CD4-positive, alpha-beta T cell (primary cell): Measurements from ENCODE around the gene EPS15. TPM values are rescaled to one million over a fixed set of nuclear protein-coding genes. Genes with fewer than 3 reads are reported as not detected.

Experiments used
- ATAC-seq: fragments of 200-7000 bp; cut with Tn5 transposase; one replicate; pipeline ENCODE4 v1.10.0; 2022; ENCODE audit warnings: mild to moderate bottlenecking; ENCODE audit not compliant: poor library complexity
- CTCF ChIA-PET: fragments of 350-600 bp; sonication (Branson Sonifier 250); formaldehyde crosslinking; loops from one replicate; lab custom pipeline; 2021; ENCODE audit warnings: antibody characterized with exemption, inconsistent platforms; lab: Charles Lee
- POLR2A ChIA-PET: fragments of 350-600 bp; sonication (Branson Sonifier 250); formaldehyde crosslinking; loops from one replicate; lab custom pipeline; 2021; ENCODE audit warnings: antibody characterized with exemption, inconsistent platforms; lab: Charles Lee
- DNase-seq, 14 experiments: peaks; one replicate each; pipeline ENCODE4 v3.0.0-alpha.2; 2013 to 2020; ENCODE audit warnings: mixed read lengths in 2 of 14
- H3K27ac ChIP-seq, 2 donors: one replicate each; pipeline versions ENCODE4 v1.5.1 to v1.7.0; 2013; ENCODE audit warnings: low read length in 2 of 2, low read depth in 1 of 2, mild to moderate bottlenecking in 1 of 2
- H3K27me3 ChIP-seq, 2 experiments: 1 replicate in 1 of 2; 2 replicates in 1 of 2; pipeline versions ENCODE4 v1.6.1 to v1.7.0; 2013; ENCODE audit warnings: low read length in 2 of 2, control low read depth in 1 of 2, mild to moderate bottlenecking in 1 of 2, moderate library complexity in 1 of 2; ENCODE audit not compliant: insufficient read depth in 2 of 2, control insufficient read depth in 1 of 2
- H3K36me3 ChIP-seq: one replicate; pipeline ENCODE4 v1.6.1; 2013; ENCODE audit warnings: low read length, control low read depth; ENCODE audit not compliant: insufficient read depth
- H3K4me1 ChIP-seq: one replicate; pipeline ENCODE4 v1.6.1; 2013; ENCODE audit warnings: low read length, control low read depth; ENCODE audit not compliant: insufficient read depth
- H3K4me3 ChIP-seq: one replicate; pipeline ENCODE4 v1.5.1; 2013; ENCODE audit warnings: mild to moderate bottlenecking, low read length, moderate library complexity
- H3K9me3 ChIP-seq, 2 experiments: 1 replicate in 1 of 2; 2 replicates in 1 of 2; pipeline versions ENCODE4 v1.6.1 to v1.7.0; 2013; ENCODE audit warnings: low read length in 2 of 2, mild to moderate bottlenecking in 2 of 2, control low read depth in 1 of 2, moderate library complexity in 1 of 2; ENCODE audit not compliant: control insufficient read depth in 1 of 2, insufficient read depth in 1 of 2
- H3K27ac Mint-ChIP-seq: one replicate; pipeline ENCODE4 v1.8.0; 2020; ENCODE audit warnings: mixed read lengths
- H3K27me3 Mint-ChIP-seq: one replicate; pipeline ENCODE4 v1.8.0; 2021; ENCODE audit warnings: mixed read lengths
- H3K36me3 Mint-ChIP-seq: one replicate; pipeline ENCODE4 v1.8.0; 2021; ENCODE audit warnings: low read depth, mixed read lengths
- H3K4me1 Mint-ChIP-seq: one replicate; pipeline ENCODE4 v1.8.0; 2021; ENCODE audit warnings: low read depth, mixed read lengths
- H3K4me3 Mint-ChIP-seq: one replicate; pipeline ENCODE4 v1.8.0; 2020; ENCODE audit warnings: mild to moderate bottlenecking, mixed read lengths
- H3K9me3 Mint-ChIP-seq: one replicate; pipeline ENCODE4 v1.8.0; 2020; ENCODE audit warnings: mixed read lengths
- intact Hi-C, 2 experiments: fragments of 100-400 bp; cut with DNase I in 1 of 2; cut with micrococcal nuclease in 1 of 2; formaldehyde crosslinking; loops; one replicate each; pipeline versions ENCODE4 v1.15.1 to v1.9.0; 2023 to 2025; cut with DNase I, micrococcal nuclease
- total RNA-seq, 174 experiments: library from RNA in 2 of 174; stranded (reverse) in 2 of 174; gene quantifications; one replicate each; pipeline ENCODE4 v1.2.3 and lab custom pipeline; 2021 to 2026
- TF ChIP-seq, protein P1 (sequence below): fragments of 200-600 bp; IDR thresholded peaks from one replicate; pipeline ENCODE4 v1.8.0; 2022; ENCODE audit warnings: antibody characterized with exemption, mild to moderate bottlenecking

The EPS15 gene
- total RNA-seq, 2 experiments from 2014 or later, result 44.5 to 47.9 TPM

DNA sequence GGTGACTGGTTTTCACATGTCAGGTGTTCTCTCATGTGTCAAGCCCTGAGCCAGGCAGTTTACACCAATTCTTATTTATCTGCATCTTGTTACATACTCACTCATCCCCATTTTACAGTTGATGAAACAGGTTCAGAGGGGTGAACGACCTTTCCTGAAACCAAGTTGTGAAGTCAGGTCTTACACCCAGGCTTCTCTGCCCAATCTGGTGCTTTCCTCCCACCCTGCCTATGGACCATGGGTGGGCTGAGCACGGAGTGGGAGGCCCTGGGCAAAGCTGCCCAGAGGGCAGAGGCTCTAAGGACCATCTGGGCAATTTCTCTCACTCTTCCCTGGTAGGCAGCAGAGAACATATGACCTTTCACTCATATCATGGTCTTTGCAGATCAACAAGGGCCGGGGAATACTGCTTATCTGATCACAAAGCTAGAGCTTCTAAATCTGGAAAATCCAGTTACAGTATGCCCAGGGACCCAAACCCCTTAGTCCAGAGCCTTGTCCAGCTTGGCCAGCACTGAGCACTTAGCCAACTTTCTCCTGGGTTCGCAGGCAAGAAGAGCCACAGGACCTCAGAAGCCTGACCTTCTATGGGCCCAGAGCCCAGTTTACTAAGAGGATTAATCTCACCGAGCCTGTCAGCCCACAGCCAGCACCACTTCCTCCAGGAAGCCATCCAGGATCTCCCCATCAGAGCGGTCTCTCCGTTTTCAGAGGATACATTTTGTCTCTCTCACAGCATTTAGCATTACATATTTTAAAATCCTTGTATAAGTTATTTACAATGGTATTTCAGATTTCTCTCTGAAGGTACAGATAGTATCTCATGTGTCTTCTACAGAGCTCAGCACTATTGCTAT is 172.8 kb downstream of the EPS15 start:
- no peak overlapping the region for H3K27ac Mint-ChIP-seq
- POLR2A ChIA-PET, result no interaction called here
- no peak overlapping the region for H3K4me3 ChIP-seq
- peaks cover 42 to 49% of the 10 kb centered on the region in 2 experiments for H3K27me3 ChIP-seq
- no peaks in the 10 kb centered on the region for H3K9me3 Mint-ChIP-seq
- H3K36me3 ChIP-seq, result no peaks in the 10 kb centered on the region
- DNase-seq, result no peak
- H3K9me3 ChIP-seq, result peaks cover 0 to 13% of the 10 kb centered on the region in 2 experiments
- H3K4me1 Mint-ChIP-seq, result peaks cover 5% of the 10 kb centered on the region
- peaks cover 41% of the 10 kb centered on the region for H3K27me3 Mint-ChIP-seq
- peaks cover 8% of the 10 kb centered on the region for H3K4me1 ChIP-seq
- no peak overlapping the region for H3K4me3 Mint-ChIP-seq
- H3K36me3 Mint-ChIP-seq, result no peaks in the 10 kb centered on the region
- CTCF ChIA-PET, result no interaction called here
- TF ChIP-seq, protein P1, sequence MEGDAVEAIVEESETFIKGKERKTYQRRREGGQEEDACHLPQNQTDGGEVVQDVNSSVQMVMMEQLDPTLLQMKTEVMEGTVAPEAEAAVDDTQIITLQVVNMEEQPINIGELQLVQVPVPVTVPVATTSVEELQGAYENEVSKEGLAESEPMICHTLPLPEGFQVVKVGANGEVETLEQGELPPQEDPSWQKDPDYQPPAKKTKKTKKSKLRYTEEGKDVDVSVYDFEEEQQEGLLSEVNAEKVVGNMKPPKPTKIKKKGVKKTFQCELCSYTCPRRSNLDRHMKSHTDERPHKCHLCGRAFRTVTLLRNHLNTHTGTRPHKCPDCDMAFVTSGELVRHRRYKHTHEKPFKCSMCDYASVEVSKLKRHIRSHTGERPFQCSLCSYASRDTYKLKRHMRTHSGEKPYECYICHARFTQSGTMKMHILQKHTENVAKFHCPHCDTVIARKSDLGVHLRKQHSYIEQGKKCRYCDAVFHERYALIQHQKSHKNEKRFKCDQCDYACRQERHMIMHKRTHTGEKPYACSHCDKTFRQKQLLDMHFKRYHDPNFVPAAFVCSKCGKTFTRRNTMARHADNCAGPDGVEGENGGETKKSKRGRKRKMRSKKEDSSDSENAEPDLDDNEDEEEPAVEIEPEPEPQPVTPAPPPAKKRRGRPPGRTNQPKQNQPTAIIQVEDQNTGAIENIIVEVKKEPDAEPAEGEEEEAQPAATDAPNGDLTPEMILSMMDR, result no peak
- H3K27ac ChIP-seq, result no peak overlapping the region
- intact Hi-C loops, result loop anchor here in 1 of 2 experiments (10.0 kb wide), 1 partner anchor 188 kb away; no protein-coding TSS in a partner anchor
- ATAC-seq, result no peak

GRCh38 chr1:51345300-51345687 is 173.8 kb downstream of the EPS15 start:
- Mint-ChIP-seq H3K4me1 (peaks cover 5% of the 10 kb centered on the region), H3K27me3 (peaks cover 44% of the 10 kb centered on the region), H3K36me3 (no peaks in the 10 kb centered on the region), H3K4me3 (no peak overlapping the region), H3K9me3 (no peaks in the 10 kb centered on the region), H3K27ac (no peak overlapping the region)
- intact Hi-C loops, result loop anchor here in 1 of 2 experiments (10.0 kb wide), 1 partner anchor 190 kb away; no protein-coding TSS in a partner anchor
- CTCF ChIA-PET, result no interaction called here
- TF ChIP-seq, protein P1, result no peak
- H3K36me3 ChIP-seq, result no peaks in the 10 kb centered on the region
- ATAC-seq (no peak), DNase-seq (no peak)
- no peak overlapping the region for H3K27ac ChIP-seq
- H3K27me3 ChIP-seq, result peaks cover 44 to 49% of the 10 kb centered on the region in 2 experiments
- H3K9me3 ChIP-seq, result peaks cover 0 to 13% of the 10 kb centered on the region in 2 experiments
- POLR2A ChIA-PET, result no interaction called here
- no peak overlapping the region for H3K4me3 ChIP-seq
- peaks cover 8% of the 10 kb centered on the region for H3K4me1 ChIP-seq

DNA sequence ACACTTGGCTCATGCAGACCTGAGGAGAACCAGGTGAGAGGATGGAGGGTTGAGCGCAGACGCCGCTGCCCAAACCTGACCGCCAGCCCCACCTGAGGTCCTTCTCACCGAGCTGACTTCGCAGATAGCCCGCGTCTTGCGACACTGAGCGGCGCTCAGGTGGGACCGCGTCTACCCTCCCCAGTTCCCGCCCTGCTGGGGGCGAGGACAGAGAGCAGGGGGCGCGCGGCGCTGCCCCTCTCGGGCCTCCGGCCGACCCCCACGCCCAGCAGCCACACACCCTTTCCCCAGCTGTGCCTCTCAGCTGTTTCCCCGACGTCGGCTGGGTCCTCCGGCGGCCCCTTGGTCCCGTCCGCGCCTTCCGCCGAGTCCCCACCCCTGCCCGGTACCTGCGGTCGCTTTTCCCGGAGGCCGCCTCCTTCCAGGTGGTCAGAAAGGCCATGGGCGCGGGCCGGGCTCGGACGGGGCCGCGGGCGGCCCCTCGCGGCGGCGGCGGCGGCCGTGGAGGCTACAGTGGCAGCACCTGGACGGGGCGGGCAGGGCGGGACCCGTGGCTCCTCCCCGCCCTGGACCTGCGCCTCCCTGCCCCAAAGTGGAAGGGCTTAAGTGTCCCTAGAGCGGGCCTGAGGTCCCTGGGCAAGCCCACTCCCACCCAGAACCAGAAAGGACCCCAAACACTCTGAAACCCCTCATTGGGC is 174.3 kb downstream of the EPS15 start:
- Histone ChIP-seq H3K36me3 (no peaks in the 10 kb centered on the region), H3K27ac (no peak overlapping the region), H3K27me3 (peaks cover 44 to 49% of the 10 kb centered on the region in 2 experiments), H3K4me3 (no peak overlapping the region), H3K9me3 (peaks cover 0 to 13% of the 10 kb centered on the region in 2 experiments), H3K4me1 (peaks cover 8% of the 10 kb centered on the region)
- H3K36me3 Mint-ChIP-seq, result no peaks in the 10 kb centered on the region
- ATAC-seq (no peak), DNase-seq (no peak)
- POLR2A ChIA-PET, result no interaction called here
- intact Hi-C loops, result loop anchor here in 1 of 2 experiments (10.0 kb wide), 1 partner anchor 190 kb away; no protein-coding TSS in a partner anchor
- no peak overlapping the region for H3K4me3 Mint-ChIP-seq
- CTCF ChIA-PET, result no interaction called here
- H3K27me3 Mint-ChIP-seq, result peaks cover 49% of the 10 kb centered on the region
- TF ChIP-seq, protein P1, result no peak
- no peaks in the 10 kb centered on the region for H3K9me3 Mint-ChIP-seq
- H3K4me1 Mint-ChIP-seq, result peaks cover 5% of the 10 kb centered on the region
- no peak overlapping the region for H3K27ac Mint-ChIP-seq
